ENCODE data around the gene PUM1. TPM values are rescaled to one million over a fixed set of nuclear protein-coding genes. Genes with fewer than 3 reads are reported as not detected.

The PUM1 gene
- total and polyA plus RNA-seq, 2 of the 8 experiments (the other 6 are each of a cell fraction or from before 2014, with no cell fraction given), result 122 to 177 TPM

DNA sequence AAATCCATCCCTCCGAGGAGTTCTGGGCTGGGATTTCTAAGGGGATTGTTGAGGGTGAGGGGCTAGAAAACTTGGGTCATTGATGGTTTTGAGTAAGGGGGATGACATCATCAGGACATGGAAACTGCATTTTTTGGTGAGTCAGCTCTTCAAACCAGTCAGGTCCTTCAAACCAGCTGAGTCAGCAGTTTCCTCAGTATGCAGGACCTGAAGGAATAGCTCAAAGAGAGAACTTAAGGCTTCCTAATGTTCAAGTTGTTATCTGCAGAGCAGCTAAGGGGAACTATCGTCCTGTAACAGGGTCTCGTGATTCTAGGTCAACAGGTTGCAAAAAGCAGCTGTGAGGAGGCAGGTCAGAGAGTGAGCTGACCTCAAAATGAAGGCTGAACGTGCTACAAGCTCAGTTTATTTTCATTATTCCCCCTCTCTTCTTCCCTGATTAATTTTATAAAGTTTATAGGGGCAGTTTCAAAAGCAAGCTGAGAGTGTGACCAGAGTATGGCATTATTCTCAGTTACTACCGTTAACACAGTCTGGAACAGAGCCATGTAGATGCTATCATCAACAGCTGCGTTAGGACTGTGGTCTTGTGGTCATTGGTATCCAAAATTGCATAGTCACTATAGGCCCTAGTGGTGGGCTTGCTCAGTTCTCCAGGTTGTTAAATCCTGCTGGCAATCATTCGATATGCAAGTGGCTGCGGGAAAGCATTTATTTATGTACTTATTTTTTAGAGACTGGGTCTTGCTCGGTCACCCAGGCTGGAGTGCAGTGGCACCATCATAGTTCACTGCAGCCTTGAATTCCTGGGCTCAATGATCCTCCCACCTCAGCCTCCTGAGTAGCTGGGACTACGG is 146.3 kb downstream of the PUM1 start (continued):
- TF ChIP-seq, protein P1, sequence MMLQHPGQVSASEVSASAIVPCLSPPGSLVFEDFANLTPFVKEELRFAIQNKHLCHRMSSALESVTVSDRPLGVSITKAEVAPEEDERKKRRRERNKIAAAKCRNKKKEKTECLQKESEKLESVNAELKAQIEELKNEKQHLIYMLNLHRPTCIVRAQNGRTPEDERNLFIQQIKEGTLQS (IDR thresholded peaks at IDR 0.05; ENCODE audit: insufficient read depth, low read depth, low read length), result no peak
- TF ChIP-seq TBP (IDR thresholded peaks at IDR 0.05; ENCODE audit: low read depth, low read length) (no peak), MAFK (IDR thresholded peaks at IDR 0.05; ENCODE audit: low read depth, low read length) (peak; percentile 100), GABPA (IDR thresholded peaks at IDR 0.05; ENCODE audit: borderline replicate concordance, insufficient read depth, low read length) (no peak), NRF1 (IDR thresholded peaks at IDR 0.05; ENCODE audit: low read depth, low read length) (no peak), CBX5 (IDR thresholded peaks at IDR 0.05; ENCODE audit: low read depth, low read length) (no peak), FOSL1 (IDR thresholded peaks at IDR 0.05; ENCODE audit: insufficient read depth, low read depth, low read length) (no peak), POU5F1 (IDR thresholded peaks at IDR 0.05; ENCODE audit: low read depth, low read length) (no peak)

Measured in H1 (cell line).